CD4-positive, alpha-beta memory T cell (primary cell): ENCODE results near the gene CCR2. TPM values are rescaled to one million over a fixed set of nuclear protein-coding genes. Genes with fewer than 3 reads are reported as not detected.

ENCODE experiments used
- CTCF ChIA-PET: fragments of 350-600 bp; sonication (Branson Sonifier 250); formaldehyde crosslinking; loops from one replicate; lab custom pipeline; 2021; ENCODE audit warnings: inconsistent platforms; ENCODE audit not compliant: partially characterized antibody; lab: Charles Lee
- POLR2A ChIA-PET: fragments of 350-600 bp; sonication (Branson Sonifier 250); formaldehyde crosslinking; loops from one replicate; lab custom pipeline; 2021; ENCODE audit not compliant: partially characterized antibody; lab: Charles Lee
- DNase-seq, 5 donors: peaks; one replicate each; pipeline versions ENCODE4 v3.0.0 to v3.0.0-alpha.2; 2020 to 2022; ENCODE audit warnings: mixed read lengths in 1 of 5
- H3K27ac ChIP-seq: one replicate; pipeline ENCODE4 v1.7.0; 2013; ENCODE audit warnings: low read depth, low read length
- H3K27me3 ChIP-seq: 2 replicates; pipeline ENCODE4 v1.7.0; 2013; ENCODE audit warnings: mild to moderate bottlenecking, low read length, moderate library complexity; ENCODE audit not compliant: insufficient read depth
- H3K36me3 ChIP-seq: 2 replicates; pipeline ENCODE4 v1.7.0; 2013; ENCODE audit warnings: mild to moderate bottlenecking, low read length, moderate library complexity; ENCODE audit not compliant: insufficient read depth
- H3K4me1 ChIP-seq: 2 replicates; pipeline ENCODE4 v1.7.0; 2013; ENCODE audit warnings: mild to moderate bottlenecking, low read length, moderate library complexity; ENCODE audit not compliant: insufficient read depth
- H3K4me3 ChIP-seq, 2 donors: one replicate each; pipeline ENCODE4 v1.7.0; 2013; ENCODE audit warnings: low read length in 2 of 2, mild to moderate bottlenecking in 1 of 2
- H3K9me3 ChIP-seq, 2 donors: one replicate each; pipeline ENCODE4 v1.7.0; 2013; ENCODE audit warnings: low read length in 2 of 2, control low read depth in 1 of 2; ENCODE audit not compliant: control insufficient read depth in 1 of 2
- H3K27ac Mint-ChIP-seq, 7 donors: one replicate each; pipeline ENCODE4 v1.8.0; 2020 to 2021; ENCODE audit warnings: mixed read lengths in 7 of 7, mild to moderate bottlenecking in 6 of 7, inconsistent platforms in 3 of 7, moderate library complexity in 3 of 7
- H3K27me3 Mint-ChIP-seq, 2 donors: one replicate each; pipeline ENCODE4 v1.8.0; 2020 to 2021; ENCODE audit warnings: mixed read lengths in 2 of 2
- H3K36me3 Mint-ChIP-seq, 2 donors: one replicate each; pipeline ENCODE4 v1.8.0; 2020 to 2021; ENCODE audit warnings: mixed read lengths in 2 of 2, inconsistent platforms in 1 of 2, mild to moderate bottlenecking in 1 of 2
- H3K4me1 Mint-ChIP-seq, 4 donors: one replicate each; pipeline ENCODE4 v1.8.0; 2020 to 2021; ENCODE audit warnings: mixed read lengths in 4 of 4, mild to moderate bottlenecking in 1 of 4
- H3K4me3 Mint-ChIP-seq, 8 donors: one replicate each; pipeline ENCODE4 v1.8.0; 2020 to 2021; ENCODE audit warnings: mixed read lengths in 8 of 8, mild to moderate bottlenecking in 7 of 8, moderate library complexity in 6 of 8, inconsistent platforms in 3 of 8
- H3K9me3 Mint-ChIP-seq, 8 donors: one replicate each; pipeline ENCODE4 v1.8.0; 2020 to 2021; ENCODE audit warnings: mixed read lengths in 8 of 8, mild to moderate bottlenecking in 5 of 8, inconsistent platforms in 3 of 8, moderate library complexity in 1 of 8
- intact Hi-C: fragments of 100-400 bp; cut with micrococcal nuclease; formaldehyde crosslinking; loops from one replicate; pipeline ENCODE4 v1.15.1; 2023
- polyA plus RNA-seq, 2 donors: library from polyadenylated mRNA; unstranded; fragments of 300-500 nt; fragmentation: Illumina TruSeq; gene quantifications; one replicate each; pipeline ENCODE4 v1.2.3, GENCODE V29; 2021
- total RNA-seq, 2 experiments: library from RNA; stranded (reverse); gene quantifications; one replicate each; pipeline ENCODE4 v1.2.3, GENCODE V29; 2021

Gene CCR2
- total and polyA plus RNA-seq, 4 experiments from 2014 or later = 16.3 to 64.7 (median 29.0) TPM

- peaks cover 0 to 2% (median 0%) of the 10 kb centered on the region in 8 donors for H3K9me3 Mint-ChIP-seq
- H3K4me1 ChIP-seq = peaks cover 52% of the 10 kb centered on the region
- no peaks in the 10 kb centered on the region for H3K27me3 Mint-ChIP-seq
- peak; percentile 49 to 55 (median 49) for DNase-seq
- intact Hi-C loops = loop anchor here (2.0 to 10.0 kb wide), 3 partner anchors 300 to 614 kb away; no protein-coding TSS in a partner anchor
- POLR2A ChIA-PET = interaction anchor here (0.9 to 2.2 kb wide), 4 partner anchors 9 to 102 kb away, joined by 3 to 10 read pairs (median 4); no protein-coding TSS in a partner anchor
- CTCF ChIA-PET = interaction anchor here (0.7 to 13.1 kb wide), 28 partner anchors 8 to 442 kb away, joined by 3 to 267 read pairs (median 4); partner anchors contain the start of genes CCR5, CCR5AS and CCRL2
- no peak overlapping the region for H3K27ac ChIP-seq
- peaks cover 0 to 5% of the 10 kb centered on the region in 2 donors for H3K36me3 Mint-ChIP-seq
- no peak overlapping the region for H3K4me3 ChIP-seq
- peak overlapping the region in 4 of 7 donors; percentile 17 to 55 (median 34) for H3K27ac Mint-ChIP-seq
- no peaks in the 10 kb centered on the region for H3K9me3 ChIP-seq
- peak overlapping the region in 1 of 8 donors; percentile 9 for H3K4me3 Mint-ChIP-seq
- no peaks in the 10 kb centered on the region for H3K27me3 ChIP-seq
- peaks cover 36 to 74% (median 53%) of the 10 kb centered on the region in 4 donors for H3K4me1 Mint-ChIP-seq
- H3K36me3 ChIP-seq = no peaks in the 10 kb centered on the region
Observed at GRCh38 chr3:46378426-46378942, 24.6 kb downstream of the CCR2 start.

- no peak for DNase-seq
- Mint-ChIP-seq H3K27me3 (no peaks in the 10 kb centered on the region), H3K4me1 (peaks cover 24 to 59% (median 41%) of the 10 kb centered on the region in 4 donors), H3K4me3 (peak overlapping the region in 7 of 8 donors; percentile 37 to 78 (median 59)), H3K36me3 (no peaks in the 10 kb centered on the region), H3K27ac (peak overlapping the region; percentile 24 to 84 (median 67)), H3K9me3 (no peaks in the 10 kb centered on the region)
- ChIA-PET POLR2A (interaction anchor here (0.7 kb wide), 1 partner anchor 12 kb away, joined by 3 read pairs; no protein-coding TSS in a partner anchor), CTCF (interaction anchor here (1.6 to 2.0 kb wide), 2 partner anchors 12 to 104 kb away, joined by 4 to 15 read pairs; no protein-coding TSS in a partner anchor)
- no peaks in the 10 kb centered on the region for H3K9me3 ChIP-seq
- no peak overlapping the region for H3K4me3 ChIP-seq
- no peaks in the 10 kb centered on the region for H3K36me3 ChIP-seq
- intact Hi-C loops = no loop called here
- no peaks in the 10 kb centered on the region for H3K27me3 ChIP-seq
- H3K4me1 ChIP-seq = peaks cover 33% of the 10 kb centered on the region
- H3K27ac ChIP-seq = no peak overlapping the region
Observed at GRCh38 chr3:46380471-46381221, 26.7 kb downstream of the CCR2 start.

- Histone ChIP-seq H3K9me3 (no peaks in the 10 kb centered on the region), H3K4me3 (no peak overlapping the region), H3K27ac (no peak overlapping the region), H3K27me3 (no peaks in the 10 kb centered on the region), H3K4me1 (peaks cover 23% of the 10 kb centered on the region), H3K36me3 (no peaks in the 10 kb centered on the region)
- DNase-seq = no peak
- POLR2A ChIA-PET = no interaction called here
- Mint-ChIP-seq H3K27ac (no peak overlapping the region), H3K27me3 (no peaks in the 10 kb centered on the region), H3K36me3 (peaks cover 0 to 3% of the 10 kb centered on the region in 2 donors), H3K4me1 (peaks cover 24 to 49% (median 33%) of the 10 kb centered on the region in 4 donors), H3K9me3 (peaks cover 0 to under 1% (median 0%) of the 10 kb centered on the region in 8 donors), H3K4me3 (no peak overlapping the region)
- CTCF ChIA-PET = interaction anchor here (0.8 to 2.0 kb wide), 2 partner anchors 9 to 13 kb away, joined by 3 to 15 read pairs; no protein-coding TSS in a partner anchor
- intact Hi-C loops = no loop called here
Observed at GRCh38 chr3:46381625-46382024, 27.7 kb downstream of the CCR2 start.

GRCh38 chr3:46383211-46383950 lies 29.5 kb downstream of the CCR2 start:
- Mint-ChIP-seq H3K36me3 (peaks cover 0 to 3% of the 10 kb centered on the region in 2 donors), H3K27ac (no peak overlapping the region), H3K9me3 (peaks cover 0 to 3% (median 0%) of the 10 kb centered on the region in 8 donors), H3K4me3 (no peak overlapping the region), H3K4me1 (peaks cover 20 to 37% (median 26%) of the 10 kb centered on the region in 4 donors), H3K27me3 (no peaks in the 10 kb centered on the region)
- CTCF ChIA-PET = interaction anchor here (1.1 to 3.2 kb wide), 6 partner anchors 12 to 723 kb away, joined by 3 to 14 read pairs (median 8); partner anchors contain the start of gene CCR5
- DNase-seq = no peak
- H3K27ac ChIP-seq = no peak overlapping the region
- no peaks in the 10 kb centered on the region for H3K9me3 ChIP-seq
- POLR2A ChIA-PET = interaction anchor here (1.1 to 2.0 kb wide), 2 partner anchors 12 to 15 kb away, joined by 3 to 12 read pairs; partner anchors contain the start of gene CCR5
- H3K4me3 ChIP-seq = no peak overlapping the region
- intact Hi-C loops = no loop called here
- no peaks in the 10 kb centered on the region for H3K36me3 ChIP-seq
- no peaks in the 10 kb centered on the region for H3K27me3 ChIP-seq
- H3K4me1 ChIP-seq = peaks cover 21% of the 10 kb centered on the region

GRCh38 chr3:46383951-46384330 lies 30.0 kb downstream of the CCR2 start:
- no peaks in the 10 kb centered on the region for H3K36me3 ChIP-seq
- CTCF ChIA-PET = interaction anchor here (1.4 to 3.2 kb wide), 4 partner anchors 12 to 305 kb away, joined by 3 to 14 read pairs (median 12); partner anchors contain the start of gene CCR5
- H3K9me3 ChIP-seq = no peaks in the 10 kb centered on the region
- peaks cover 21% of the 10 kb centered on the region for H3K4me1 ChIP-seq
- Mint-ChIP-seq H3K27ac (no peak overlapping the region), H3K4me3 (no peak overlapping the region), H3K27me3 (no peaks in the 10 kb centered on the region), H3K9me3 (peaks cover 0 to 3% (median 0%) of the 10 kb centered on the region in 8 donors), H3K36me3 (peaks cover 0 to 3% of the 10 kb centered on the region in 2 donors), H3K4me1 (peaks cover 20 to 35% (median 24%) of the 10 kb centered on the region in 4 donors)
- no peaks in the 10 kb centered on the region for H3K27me3 ChIP-seq
- intact Hi-C loops = no loop called here
- POLR2A ChIA-PET = interaction anchor here (2.0 kb wide), 1 partner anchor 13 kb away, joined by 12 read pairs; the partner anchor contains the start of gene CCR5
- H3K27ac ChIP-seq = no peak overlapping the region
- H3K4me3 ChIP-seq = no peak overlapping the region
- DNase-seq = no peak

GRCh38 chr3:46386205-46386604 lies 32.3 kb downstream of the CCR2 start:
- peaks cover 11% of the 10 kb centered on the region for H3K4me1 ChIP-seq
- H3K4me3 ChIP-seq = no peak overlapping the region
- peaks cover 0 to 3% of the 10 kb centered on the region in 2 donors for H3K36me3 Mint-ChIP-seq
- no peaks in the 10 kb centered on the region for H3K27me3 Mint-ChIP-seq
- no peak overlapping the region for H3K27ac ChIP-seq
- H3K36me3 ChIP-seq = no peaks in the 10 kb centered on the region
- ChIA-PET CTCF (interaction anchor here (1.0 to 1.8 kb wide), 3 partner anchors 8 to 16 kb away, joined by 3 to 4 read pairs (median 4); partner anchors contain the start of gene CCR5), POLR2A (no interaction called here)
- intact Hi-C loops = no loop called here
- H3K9me3 ChIP-seq = no peaks in the 10 kb centered on the region
- no peaks in the 10 kb centered on the region for H3K27me3 ChIP-seq
- peaks cover 0 to 3% (median 0%) of the 10 kb centered on the region in 8 donors for H3K9me3 Mint-ChIP-seq
- H3K4me3 Mint-ChIP-seq = no peak overlapping the region
- H3K27ac Mint-ChIP-seq = peak overlapping the region in 1 of 7 donors; percentile 78
- peaks cover 9 to 21% (median 12%) of the 10 kb centered on the region in 4 donors for H3K4me1 Mint-ChIP-seq
- no peak for DNase-seq
